H9 (cell line): ENCODE measurements around the gene MRTFA. TPM values are rescaled to one million over a fixed set of nuclear protein-coding genes. Genes with fewer than 3 reads are reported as not detected.

Experiments used
- DNase-seq: peaks from one replicate; pipeline ENCODE4 v3.0.0-alpha.2; 2017
- H2AFZ ChIP-seq: one replicate; pipeline ENCODE4 v1.6.1; 2013; ENCODE audit warnings: mild to moderate bottlenecking, low read length, control low read depth, moderate library complexity
- H2AK5ac ChIP-seq: 2 replicates; pipeline ENCODE4 v1.6.1; 2013; ENCODE audit warnings: low read length, control low read depth, mixed read lengths; ENCODE audit not compliant: insufficient read length
- H2BK120ac ChIP-seq: one replicate; pipeline ENCODE4 v1.6.1; 2013; ENCODE audit warnings: low read depth, mild to moderate bottlenecking, low read length, control low read depth, inconsistent platforms; ENCODE audit not compliant: poor library complexity, severe bottlenecking
- H2BK12ac ChIP-seq: 2 replicates; pipeline ENCODE4 v1.6.1; 2013; ENCODE audit warnings: low read length, control low read depth, mixed read lengths, low read depth; ENCODE audit not compliant: insufficient read length
- H2BK15ac ChIP-seq: 2 replicates; pipeline ENCODE4 v1.6.1; 2013; ENCODE audit warnings: low read depth, low read length, control low read depth
- H2BK20ac ChIP-seq: one replicate; pipeline ENCODE4 v1.6.1; 2013; ENCODE audit warnings: low read depth, mild to moderate bottlenecking, low read length, control low read depth, inconsistent platforms; ENCODE audit not compliant: poor library complexity, severe bottlenecking
- H2BK5ac ChIP-seq: 2 replicates; pipeline ENCODE4 v1.6.1; 2013; ENCODE audit warnings: low read length, control low read depth, mixed read lengths; ENCODE audit not compliant: insufficient read length
- H3K14ac ChIP-seq: 2 replicates; pipeline ENCODE4 v1.6.1; 2013; ENCODE audit warnings: low read length, control low read depth; ENCODE audit not compliant: insufficient read depth
- H3K18ac ChIP-seq: 2 replicates; pipeline ENCODE4 v1.6.1; 2013; ENCODE audit warnings: low read depth, mild to moderate bottlenecking, mixed read lengths, low read length, control low read depth; ENCODE audit not compliant: insufficient read length
- H3K23ac ChIP-seq: 2 replicates; pipeline ENCODE4 v1.6.1; 2013; ENCODE audit warnings: low read length, control low read depth, mixed read lengths, low read depth; ENCODE audit not compliant: insufficient read length
- H3K23me2 ChIP-seq: 2 replicates; pipeline ENCODE4 v1.6.1; 2013; ENCODE audit warnings: low read depth, mild to moderate bottlenecking, mixed read lengths, low read length, control low read depth; ENCODE audit not compliant: insufficient read length, poor library complexity, severe bottlenecking
- H3K27ac ChIP-seq: 2 replicates; pipeline ENCODE4 v1.5.1; 2013; ENCODE audit warnings: low read length, control low read depth, mixed read lengths, low read depth; ENCODE audit not compliant: insufficient read length
- H3K27me3 ChIP-seq: 2 replicates; pipeline ENCODE4 v1.6.1; 2013; ENCODE audit warnings: low read length, control low read depth, inconsistent platforms; ENCODE audit not compliant: insufficient read depth
- H3K4ac ChIP-seq: 2 replicates; pipeline ENCODE4 v1.6.1; 2013; ENCODE audit warnings: low read depth, mild to moderate bottlenecking, control low read depth, inconsistent platforms, low read length, moderate library complexity
- H3K4me1 ChIP-seq: 2 replicates; pipeline ENCODE4 v1.6.1; 2013; ENCODE audit warnings: low read length, control low read depth, inconsistent platforms; ENCODE audit not compliant: insufficient read depth
- H3K4me2 ChIP-seq: 2 replicates; pipeline ENCODE4 v1.6.1; 2013; ENCODE audit warnings: low read length, control low read depth, mixed read lengths; ENCODE audit not compliant: insufficient read length, insufficient read depth
- H3K56ac ChIP-seq: 2 replicates; pipeline ENCODE4 v1.6.1; 2013; ENCODE audit warnings: low read depth, mild to moderate bottlenecking, mixed read lengths, low read length, control low read depth; ENCODE audit not compliant: insufficient read length
- H3K79me1 ChIP-seq: 2 replicates; pipeline ENCODE4 v1.6.1; 2013; ENCODE audit warnings: low read depth, mild to moderate bottlenecking, moderate library complexity, low read length, control low read depth, inconsistent platforms; ENCODE audit not compliant: insufficient read depth, poor library complexity, severe bottlenecking
- H3K79me2 ChIP-seq: 2 replicates; pipeline ENCODE4 v1.6.1; 2013; ENCODE audit warnings: low read length, control low read depth, inconsistent platforms; ENCODE audit not compliant: insufficient read depth
- H3K9ac ChIP-seq: 2 replicates; pipeline ENCODE4 v1.6.1; 2013; ENCODE audit warnings: low read length, control low read depth, mixed read lengths; ENCODE audit not compliant: insufficient read length; ENCODE audit errors: extremely low read depth
- H3K9me3 ChIP-seq: one replicate; pipeline ENCODE4 v1.6.1; 2013; ENCODE audit warnings: low read depth, low read length, inconsistent platforms; ENCODE audit not compliant: control insufficient read depth
- H3T11ph ChIP-seq: one replicate; pipeline ENCODE4 v1.6.1; 2013; ENCODE audit warnings: mild to moderate bottlenecking, low read length, control low read depth, inconsistent platforms
- H4K20me1 ChIP-seq: one replicate; pipeline ENCODE4 v1.6.1; 2013; ENCODE audit not compliant: control insufficient read depth, insufficient read length, insufficient read depth
- H4K5ac ChIP-seq: 2 replicates; pipeline ENCODE4 v1.6.1; 2013; ENCODE audit warnings: low read depth, mild to moderate bottlenecking, mixed read lengths, low read length, control low read depth; ENCODE audit not compliant: insufficient read length
- H4K8ac ChIP-seq: replicated peaks from 2 replicates; pipeline ENCODE4 v1.6.1; 2013; ENCODE audit warnings: low read length, control low read depth, mixed read lengths, low read depth; ENCODE audit not compliant: insufficient read length
- H4K91ac ChIP-seq: 2 replicates; pipeline ENCODE4 v1.6.1; 2013; ENCODE audit warnings: low read depth, mild to moderate bottlenecking, moderate library complexity, mixed read lengths, low read length, control low read depth; ENCODE audit not compliant: insufficient read length
- H3K27ac Mint-ChIP-seq, 3 experiments: 2 replicates in 2 of 3; 3 replicates in 1 of 3; pipeline ENCODE4 v1.8.0; 2020 to 2021; ENCODE audit warnings: mixed read lengths in 3 of 3, mild to moderate bottlenecking in 1 of 3, moderate library complexity in 1 of 3
- H3K27me3 Mint-ChIP-seq: 2 replicates; pipeline ENCODE4 v1.8.0; 2021; ENCODE audit warnings: low read depth, mild to moderate bottlenecking, moderate library complexity, mixed read lengths
- H3K36me3 Mint-ChIP-seq, 3 experiments: 2 replicates in 2 of 3; 3 replicates in 1 of 3; pipeline ENCODE4 v1.8.0; 2020 to 2021; ENCODE audit warnings: low read depth in 3 of 3, mixed read lengths in 3 of 3; ENCODE audit not compliant: insufficient read depth in 1 of 3
- H3K4me1 Mint-ChIP-seq, 2 experiments: 2 replicates each; pipeline ENCODE4 v1.8.0; 2020; ENCODE audit warnings: mixed read lengths in 2 of 2
- H3K4me3 Mint-ChIP-seq, 2 experiments: 2 replicates in 1 of 2; 3 replicates in 1 of 2; pipeline ENCODE4 v1.8.0; 2020 to 2021; ENCODE audit warnings: mild to moderate bottlenecking in 2 of 2, mixed read lengths in 2 of 2, moderate library complexity in 1 of 2
- H3K9me3 Mint-ChIP-seq, 2 experiments: 2 replicates in 1 of 2; 3 replicates in 1 of 2; pipeline ENCODE4 v1.8.0; 2020; ENCODE audit warnings: mild to moderate bottlenecking in 2 of 2, mixed read lengths in 2 of 2, moderate library complexity in 1 of 2
- WGBS: extraction: QIAGEN DNeasy Blood & Tissue Kit; methylation state at CpG from one replicate; pipeline ENCODE4 v1.1.7; 2013; ENCODE audit warnings: missing lambda C conversion rate, low lambda C conversion rate, mixed read lengths; ENCODE audit not compliant: insufficient read length; ENCODE audit errors: extremely low coverage; 5-methylcytosine and 5-hydroxymethylcytosine counted together
- total RNA-seq: library from RNA; stranded (reverse); gene quantifications from 2 replicates; pipeline ENCODE4 v1.2.1, GENCODE V29; 2021
- TF ChIP-seq, protein P1 (sequence below): fragments of 200-600 bp; sonication (generic); conservative IDR thresholded peaks from 3 replicates; pipeline ENCODE4 v1.8.0; 2021; ENCODE audit warnings: antibody characterized with exemption, mild to moderate bottlenecking

MRTFA gene
- total RNA-seq, 1 experiment from 2014 or later, result 38.1 TPM

DNA sequence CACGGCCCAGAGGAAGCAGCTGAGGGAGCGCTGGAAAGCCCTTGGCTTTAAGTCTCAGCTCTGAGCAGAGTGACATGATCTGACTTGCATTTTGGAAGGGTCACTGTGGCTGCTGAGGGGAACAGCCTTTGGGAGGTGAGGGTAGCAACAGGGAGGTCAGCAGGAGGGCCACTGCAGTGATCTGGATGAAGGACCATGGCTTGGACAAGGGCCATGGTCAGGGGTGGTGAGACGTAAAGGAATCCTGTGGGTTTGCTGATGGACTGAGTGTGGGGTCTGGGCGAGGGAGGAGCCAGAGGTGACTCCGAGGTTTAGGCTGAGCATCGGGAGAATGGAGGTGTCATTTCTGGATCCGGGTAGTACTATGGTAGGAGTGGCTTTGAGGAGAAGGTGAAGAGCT lies 232.9 kb downstream of the MRTFA start:
- Histone ChIP-seq H3K9ac (no peak overlapping the region), H3K23me2 (no peaks in the 10 kb centered on the region), H2BK120ac (no peak overlapping the region), H4K20me1 (peaks cover 2% of the 10 kb centered on the region), H3K18ac (no peak overlapping the region), H3K4me2 (no peak overlapping the region), H2AK5ac (no peak overlapping the region), H3K27me3 (no peaks in the 10 kb centered on the region), H3K27ac (no peak overlapping the region), H2BK12ac (no peak overlapping the region), H3T11ph (no peak overlapping the region), H3K79me1 (no peaks in the 10 kb centered on the region), H2BK20ac (no peak overlapping the region), H4K91ac (no peak overlapping the region), H3K56ac (no peak overlapping the region), H3K14ac (no peak overlapping the region), H3K9me3 (no peaks in the 10 kb centered on the region), H4K5ac (no peak overlapping the region), H3K4me1 (no peaks in the 10 kb centered on the region), H2BK5ac (no peak overlapping the region), H3K23ac (no peak overlapping the region), H3K4ac (no peak overlapping the region), H3K79me2 (no peaks in the 10 kb centered on the region), H2BK15ac (no peak overlapping the region), H4K8ac (no peak overlapping the region), H2AFZ (no peak overlapping the region)
- WGBS, result no CpG with 5 or more reads among the region's 7 CpGs
- Mint-ChIP-seq H3K27ac (peak overlapping the region in 2 of 3 experiments; percentile 15 to 19; a peak in 3 of 7 replicates), H3K4me1 (0 out of 4 replicates have a peak, but pooled peaks cover 0 to 4% of the 10 kb centered on the region in 2 experiments), H3K9me3 (no peaks in the 10 kb centered on the region), H3K4me3 (no peak overlapping the region), H3K27me3 (no peaks in the 10 kb centered on the region; the same call in 1 of the 2 replicates), H3K36me3 (peaks cover 22 to 61% (median 59%) of the 10 kb centered on the region in 3 experiments)
- no peak for DNase-seq
- TF ChIP-seq, protein P1, sequence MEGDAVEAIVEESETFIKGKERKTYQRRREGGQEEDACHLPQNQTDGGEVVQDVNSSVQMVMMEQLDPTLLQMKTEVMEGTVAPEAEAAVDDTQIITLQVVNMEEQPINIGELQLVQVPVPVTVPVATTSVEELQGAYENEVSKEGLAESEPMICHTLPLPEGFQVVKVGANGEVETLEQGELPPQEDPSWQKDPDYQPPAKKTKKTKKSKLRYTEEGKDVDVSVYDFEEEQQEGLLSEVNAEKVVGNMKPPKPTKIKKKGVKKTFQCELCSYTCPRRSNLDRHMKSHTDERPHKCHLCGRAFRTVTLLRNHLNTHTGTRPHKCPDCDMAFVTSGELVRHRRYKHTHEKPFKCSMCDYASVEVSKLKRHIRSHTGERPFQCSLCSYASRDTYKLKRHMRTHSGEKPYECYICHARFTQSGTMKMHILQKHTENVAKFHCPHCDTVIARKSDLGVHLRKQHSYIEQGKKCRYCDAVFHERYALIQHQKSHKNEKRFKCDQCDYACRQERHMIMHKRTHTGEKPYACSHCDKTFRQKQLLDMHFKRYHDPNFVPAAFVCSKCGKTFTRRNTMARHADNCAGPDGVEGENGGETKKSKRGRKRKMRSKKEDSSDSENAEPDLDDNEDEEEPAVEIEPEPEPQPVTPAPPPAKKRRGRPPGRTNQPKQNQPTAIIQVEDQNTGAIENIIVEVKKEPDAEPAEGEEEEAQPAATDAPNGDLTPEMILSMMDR, result no peak
